RWPE1 (cell line): ENCODE data around the gene PRKN.

Experiments
- CTCF ChIA-PET: fragments of 350-600 bp; sonication (Branson Sonifier 250); formaldehyde crosslinking; extraction: SDS; loops from one replicate; lab custom pipeline; 2021; lab: Yijun Ruan, JAX
- POLR2A ChIA-PET: fragments of 400-600 bp; formaldehyde crosslinking; extraction: SDS; loops from one replicate; lab custom pipeline; 2020; ENCODE audit warnings: antibody characterized with exemption; ENCODE audit not compliant: low non-redundant PET; lab: Yijun Ruan, JAX
- DNase-seq: peaks from one replicate; pipeline ENCODE4 v3.0.0; 2012; ENCODE audit warnings: low spot score
- H3K27ac ChIP-seq: fragments of 450-650 bp; 2 replicates; pipeline ENCODE4 v1.5.1; 2017
- TF ChIP-seq, protein P1 (sequence below): fragments of 450-650 bp; conservative IDR thresholded peaks from 2 replicates; pipeline ENCODE4 v1.5.1; 2017; ENCODE audit warnings: low read depth, mild to moderate bottlenecking

The PRKN gene

DNA sequence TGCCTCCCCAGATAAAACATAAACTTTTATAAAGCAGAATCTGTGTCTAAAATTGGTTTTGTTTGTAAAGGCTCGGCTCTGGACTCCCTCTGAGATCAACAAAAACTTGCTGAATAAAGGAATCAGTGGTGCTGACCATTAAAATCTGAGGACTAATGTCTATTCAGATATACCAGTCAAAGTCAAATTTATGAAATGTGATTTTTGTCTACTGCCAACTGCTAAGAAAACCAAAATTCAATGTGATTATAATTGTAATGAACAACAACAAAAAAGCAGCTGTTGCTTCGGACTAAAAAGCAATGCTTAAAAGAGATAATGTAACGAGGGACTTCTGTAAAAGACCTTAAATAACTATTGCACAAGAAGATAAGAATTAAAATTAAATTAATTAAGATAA, 26.6 kb downstream of the PRKN start:
- TF ChIP-seq, protein P1, sequence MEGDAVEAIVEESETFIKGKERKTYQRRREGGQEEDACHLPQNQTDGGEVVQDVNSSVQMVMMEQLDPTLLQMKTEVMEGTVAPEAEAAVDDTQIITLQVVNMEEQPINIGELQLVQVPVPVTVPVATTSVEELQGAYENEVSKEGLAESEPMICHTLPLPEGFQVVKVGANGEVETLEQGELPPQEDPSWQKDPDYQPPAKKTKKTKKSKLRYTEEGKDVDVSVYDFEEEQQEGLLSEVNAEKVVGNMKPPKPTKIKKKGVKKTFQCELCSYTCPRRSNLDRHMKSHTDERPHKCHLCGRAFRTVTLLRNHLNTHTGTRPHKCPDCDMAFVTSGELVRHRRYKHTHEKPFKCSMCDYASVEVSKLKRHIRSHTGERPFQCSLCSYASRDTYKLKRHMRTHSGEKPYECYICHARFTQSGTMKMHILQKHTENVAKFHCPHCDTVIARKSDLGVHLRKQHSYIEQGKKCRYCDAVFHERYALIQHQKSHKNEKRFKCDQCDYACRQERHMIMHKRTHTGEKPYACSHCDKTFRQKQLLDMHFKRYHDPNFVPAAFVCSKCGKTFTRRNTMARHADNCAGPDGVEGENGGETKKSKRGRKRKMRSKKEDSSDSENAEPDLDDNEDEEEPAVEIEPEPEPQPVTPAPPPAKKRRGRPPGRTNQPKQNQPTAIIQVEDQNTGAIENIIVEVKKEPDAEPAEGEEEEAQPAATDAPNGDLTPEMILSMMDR: no peak
- no peak overlapping the region for H3K27ac ChIP-seq
- no peak for DNase-seq
- CTCF ChIA-PET: no interaction called here
- POLR2A ChIA-PET: no interaction called here

DNA sequence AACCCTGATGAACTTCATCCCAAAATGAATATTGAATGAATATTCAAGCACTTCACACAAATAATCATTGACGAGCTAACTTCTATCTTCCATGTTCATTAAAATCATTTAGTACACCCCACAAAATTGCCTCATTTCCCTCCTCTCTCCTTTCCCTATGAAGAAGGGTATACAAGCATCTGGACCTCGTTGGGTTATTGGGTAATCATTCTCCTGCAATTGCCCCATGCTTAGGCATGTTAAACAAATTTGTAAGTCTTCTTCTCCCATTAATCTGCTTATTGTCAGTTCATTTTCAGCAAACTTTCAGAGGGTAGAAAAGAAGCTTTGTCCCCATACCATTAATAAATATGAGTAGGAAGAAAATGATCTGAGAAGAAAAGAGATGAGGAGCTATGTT, 27.6 kb downstream of the PRKN start:
- TF ChIP-seq, protein P1: no peak
- H3K27ac ChIP-seq: no peak overlapping the region
- no peak for DNase-seq
- CTCF ChIA-PET: no interaction called here
- POLR2A ChIA-PET: no interaction called here

DNA sequence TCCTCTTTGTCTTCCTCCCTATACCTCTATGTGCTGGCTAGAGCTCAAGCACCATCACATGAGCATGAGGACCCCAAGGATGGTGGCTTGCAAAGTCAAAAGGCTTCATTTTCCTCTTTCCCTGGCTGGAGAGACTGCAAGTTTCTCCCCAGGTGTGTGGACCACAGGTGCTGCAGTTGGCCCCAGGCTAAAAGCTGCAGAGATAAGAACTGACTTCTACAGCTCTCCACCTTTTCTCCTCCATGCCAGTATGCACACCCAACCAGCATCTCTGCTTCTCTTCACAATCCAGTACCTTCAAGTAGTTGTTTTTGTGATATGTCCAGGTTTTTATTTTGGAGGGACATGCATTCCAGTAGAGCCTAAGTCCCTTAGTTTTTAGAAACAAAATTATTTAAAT, 29.1 kb downstream of the PRKN start:
- TF ChIP-seq, protein P1: no peak
- ChIA-PET POLR2A (no interaction called here), CTCF (interaction anchor here (0.6 to 0.7 kb wide), 2 partner anchors 229 to 1929 kb away, joined by 3 to 4 read pairs; no protein-coding TSS in a partner anchor)
- DNase-seq: no peak
- H3K27ac ChIP-seq: no peak overlapping the region

DNA sequence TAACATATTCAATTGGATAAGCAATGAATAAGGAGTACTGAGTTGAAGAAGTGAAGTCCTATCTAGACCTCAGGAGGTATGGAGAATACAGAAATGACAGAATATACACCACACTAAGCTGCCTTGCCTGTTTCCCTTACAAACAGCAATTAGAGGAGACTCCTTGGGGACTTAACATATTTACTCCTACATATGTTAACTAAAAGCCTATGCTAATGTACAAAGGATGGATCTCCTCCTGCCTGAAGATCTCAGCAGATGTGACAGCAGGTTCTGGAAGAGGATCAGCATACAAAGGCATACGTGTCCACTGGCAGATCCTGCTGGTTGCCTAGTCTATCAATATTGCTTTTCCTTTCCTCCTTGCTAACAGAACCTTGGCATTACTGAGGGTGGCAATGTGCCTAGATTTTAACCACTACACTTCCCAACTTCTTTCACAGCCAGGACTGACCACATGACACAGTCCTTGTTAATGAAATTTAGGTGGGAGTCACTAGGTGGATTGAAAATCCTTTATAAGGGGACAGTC, 29.6 kb downstream of the PRKN start:
- H3K27ac ChIP-seq: no peak overlapping the region
- TF ChIP-seq, protein P1: no peak
- no peak for DNase-seq
- CTCF ChIA-PET: no interaction called here
- POLR2A ChIA-PET: no interaction called here

DNA sequence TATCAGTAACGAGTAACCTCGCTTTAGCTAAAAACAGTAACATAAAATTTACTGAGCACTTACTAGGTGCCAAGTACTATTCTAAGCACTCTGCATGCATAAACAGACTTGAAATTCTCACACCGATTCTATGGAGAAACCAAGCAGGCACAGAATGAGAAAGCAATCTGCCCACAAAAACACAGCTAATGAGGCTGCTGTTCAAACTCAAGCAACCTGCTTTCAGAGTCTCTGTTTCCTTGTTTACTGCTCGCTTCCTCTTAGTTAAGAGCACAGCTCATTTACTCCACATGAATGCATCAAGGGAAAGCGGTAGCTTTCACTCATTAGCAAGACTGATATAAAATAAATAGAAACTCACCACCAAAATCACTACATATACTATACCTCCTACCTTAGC, 37.4 kb downstream of the PRKN start:
- TF ChIP-seq, protein P1: no peak
- H3K27ac ChIP-seq: no peak overlapping the region
- CTCF ChIA-PET: no interaction called here
- DNase-seq: no peak
- POLR2A ChIA-PET: no interaction called here

DNA sequence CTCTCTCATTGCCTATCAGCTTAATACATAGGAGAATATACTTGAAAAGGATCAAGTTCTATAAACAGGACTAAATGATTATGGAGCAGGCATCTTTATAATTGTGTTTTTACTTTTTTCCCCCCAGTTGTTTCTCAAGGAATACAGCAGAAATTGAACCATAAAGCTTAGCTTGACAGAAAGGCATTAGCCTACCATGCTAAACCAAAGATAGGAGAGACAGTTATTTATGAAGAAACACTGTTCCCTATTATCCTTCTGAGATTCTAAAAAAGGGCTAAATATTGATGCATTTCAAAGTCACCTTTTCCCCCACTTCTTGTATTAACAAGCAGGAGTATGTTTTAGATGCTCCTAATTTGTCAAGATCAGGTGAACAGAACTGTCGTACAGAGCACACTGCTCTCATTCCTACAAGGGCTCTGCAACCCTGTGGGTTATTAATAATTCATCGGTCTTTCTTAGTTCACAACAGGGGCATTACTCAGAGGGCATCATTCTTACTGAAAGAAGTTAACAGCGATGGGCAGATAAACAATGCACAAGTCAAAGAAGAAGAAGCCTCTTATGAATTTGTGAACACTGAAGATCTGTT, 38.7 kb downstream of the PRKN start:
- ChIA-PET POLR2A (no interaction called here), CTCF (no interaction called here)
- DNase-seq: no peak
- no peak overlapping the region for H3K27ac ChIP-seq
- TF ChIP-seq, protein P1: no peak
